Fibroblast of the aortic adventitia (primary cell): ENCODE data around the gene ATXN1. TPM values are rescaled to one million over a fixed set of nuclear protein-coding genes. Genes with fewer than 3 reads are reported as not detected.

Source experiments
- DNase-seq: peaks from one replicate; pipeline ENCODE4 v3.0.0-alpha.2; 2010; ENCODE audit warnings: low read depth
- H3K4me3 ChIP-seq: 2 replicates; pipeline ENCODE4 v1.5.1; 2011; ENCODE audit warnings: low read depth, mild to moderate bottlenecking, control low read depth, low read length, moderate library complexity
- CTCF ChIP-seq: IDR thresholded peaks from 2 replicates; pipeline ENCODE4 v1.5.1; 2011; ENCODE audit warnings: mild to moderate bottlenecking, low read length, control low read depth, inconsistent platforms; ENCODE audit not compliant: insufficient read depth
- total RNA-seq: library from RNA; depleted of rRNA; stranded (reverse); fragments of >200 nt; gene quantifications from 2 replicates; pipeline ENCODE4 v1.2.3, GENCODE V29; 2012; ENCODE audit warnings: low replicate concordance

Gene ATXN1
- total RNA-seq, 1 donor = 39.3 TPM

- H3K4me3 ChIP-seq = no peak overlapping the region
- no peak for DNase-seq
- no peak for TF ChIP-seq CTCF
Observed at GRCh38 chr6:16306334-16306733, 454.9 kb downstream of the ATXN1 start.

- no peak for TF ChIP-seq CTCF
- no peak for DNase-seq
Observed at GRCh38 chr6:16305788-16306187, 455.5 kb downstream of the ATXN1 start.

GRCh38 chr6:16305246-16305725 is 456.0 kb downstream of the ATXN1 start:
- no peak overlapping the region for H3K4me3 ChIP-seq
- no peak for DNase-seq
- TF ChIP-seq CTCF = no peak

More at GRCh38 chr6:16305788-16306187, 455.5 kb downstream of the ATXN1 start:
- no peak overlapping the region for H3K4me3 ChIP-seq

GRCh38 chr6:16302721-16303552 is 458.3 kb downstream of the ATXN1 start:
- no peak for DNase-seq
- no peak for TF ChIP-seq CTCF
- H3K4me3 ChIP-seq = no peak overlapping the region

GRCh38 chr6:16301511-16301910 is 459.7 kb downstream of the ATXN1 start:
- no peak for DNase-seq
- TF ChIP-seq CTCF = no peak
- H3K4me3 ChIP-seq = no peak overlapping the region

GRCh38 chr6:16299861-16300260 is 461.4 kb downstream of the ATXN1 start:
- no peak overlapping the region for H3K4me3 ChIP-seq
- no peak for DNase-seq
- no peak for TF ChIP-seq CTCF
